SK-N-SH treated with all-trans-retinoic acid at 6 μM for 48 hours (cell line): ENCODE results near the gene SIRT4.

Experiments
- ATAC-seq: fragments of 200-7000 bp; cut with Tn5 transposase; 3 replicates; pipeline ENCODE4 v1.9.1; 2020; ENCODE audit warnings: mild to moderate bottlenecking, moderate library complexity
- ARNTL ChIP-seq: fragments of 450-650 bp; formaldehyde crosslinking; IDR thresholded peaks from 2 replicates; pipeline ENCODE4 v1.5.0; 2020; ENCODE audit warnings: low read depth, mild to moderate bottlenecking, moderate library complexity, borderline replicate concordance
- BACH2 ChIP-seq: fragments of 250-450 bp; sonication (Bioruptor Pico); IDR thresholded peaks from 2 replicates; pipeline ENCODE4 v1.9.0; 2021; ENCODE audit warnings: mild to moderate bottlenecking, borderline replicate concordance
- CREB5 ChIP-seq: fragments of 250-450 bp; sonication (Bioruptor Pico); IDR thresholded peaks from 2 replicates; pipeline ENCODE4 v1.5.1; 2020; ENCODE audit warnings: low read depth, mild to moderate bottlenecking, moderate library complexity
- ESRRG ChIP-seq: fragments of 250-450 bp; sonication (Bioruptor Pico); IDR thresholded peaks from 2 replicates; pipeline ENCODE4 v1.6.1; 2021; ENCODE audit warnings: mild to moderate bottlenecking
- GLIS3 ChIP-seq: fragments of 250-450 bp; sonication (Bioruptor Pico); IDR thresholded peaks from 2 replicates; pipeline ENCODE4 v1.5.0; 2020; ENCODE audit warnings: mild to moderate bottlenecking, moderate library complexity
- ISL1 ChIP-seq: fragments of 250-450 bp; sonication (Bioruptor Pico); IDR thresholded peaks from 2 replicates; pipeline ENCODE4 v2.1.2; 2022; ENCODE audit warnings: mild to moderate bottlenecking, moderate library complexity
- OSR1 ChIP-seq: fragments of 250-450 bp; sonication (Bioruptor Pico); IDR thresholded peaks from 2 replicates; pipeline ENCODE4 v1.8.0; 2022; ENCODE audit warnings: moderate library complexity, mild to moderate bottlenecking, inconsistent platforms
- PATZ1 ChIP-seq: fragments of 250-450 bp; sonication (Bioruptor Pico); IDR thresholded peaks from 2 replicates; pipeline ENCODE4 v1.8.0; 2020; ENCODE audit warnings: mild to moderate bottlenecking, moderate library complexity, borderline replicate concordance
- PPARA ChIP-seq: fragments of 250-450 bp; sonication (Bioruptor Pico); IDR thresholded peaks from 2 replicates; pipeline ENCODE4 v1.5.0; 2020; ENCODE audit warnings: mild to moderate bottlenecking, borderline replicate concordance
- RARB ChIP-seq: fragments of 250-450 bp; sonication (Bioruptor Pico); IDR thresholded peaks from 2 replicates; pipeline ENCODE4 v1.8.0; 2021; ENCODE audit warnings: mild to moderate bottlenecking, moderate library complexity
- SNAI2 ChIP-seq: fragments of 250-450 bp; sonication (Bioruptor Pico); IDR thresholded peaks from 2 replicates; pipeline ENCODE4 v1.5.0; 2020; ENCODE audit warnings: mild to moderate bottlenecking, moderate library complexity
- TCF4 ChIP-seq: fragments of 250-450 bp; sonication (Bioruptor Pico); IDR thresholded peaks from 2 replicates; pipeline ENCODE4 v1.8.0; 2021; ENCODE audit warnings: mild to moderate bottlenecking, moderate library complexity, borderline replicate concordance
- TOX ChIP-seq: fragments of 250-450 bp; sonication (Bioruptor Pico); IDR thresholded peaks from 2 replicates; pipeline ENCODE4 v1.8.0; 2021; ENCODE audit warnings: mild to moderate bottlenecking, moderate library complexity, borderline replicate concordance
- TSHZ2 ChIP-seq: fragments of 250-450 bp; sonication (Bioruptor Pico); IDR thresholded peaks from 2 replicates; pipeline ENCODE4 v1.5.0; 2020; ENCODE audit warnings: mild to moderate bottlenecking, moderate library complexity
- ZC3H10 ChIP-seq: fragments of 250-450 bp; sonication (Bioruptor Pico); IDR thresholded peaks from 2 replicates; pipeline ENCODE4 v1.5.1; 2021; ENCODE audit warnings: mild to moderate bottlenecking, moderate library complexity
- ZFP3 ChIP-seq: fragments of 250-450 bp; sonication (Bioruptor Pico); IDR thresholded peaks from 2 replicates; pipeline ENCODE4 v1.5.0; 2020; ENCODE audit warnings: mild to moderate bottlenecking, moderate library complexity
- ZFP30 ChIP-seq: fragments of 450-650 bp; formaldehyde crosslinking; IDR thresholded peaks from 2 replicates; pipeline ENCODE4 v1.5.0; 2022; ENCODE audit warnings: mild to moderate bottlenecking, moderate library complexity
- ZNF565 ChIP-seq: fragments of 450-650 bp; formaldehyde crosslinking; conservative IDR thresholded peaks from 2 replicates; pipeline ENCODE4 v1.5.0; 2020; ENCODE audit warnings: low read depth, mild to moderate bottlenecking, moderate library complexity
- ZNF70 ChIP-seq: fragments of 450-650 bp; formaldehyde crosslinking; IDR thresholded peaks from 2 replicates; pipeline ENCODE4 v1.5.0; 2020; ENCODE audit warnings: mild to moderate bottlenecking, moderate library complexity
- ZNF8 ChIP-seq: fragments of 450-650 bp; formaldehyde crosslinking; IDR thresholded peaks from 2 replicates; pipeline ENCODE4 v1.5.0; 2020; ENCODE audit warnings: mild to moderate bottlenecking, moderate library complexity

SIRT4 gene

GRCh38 chr12:120328228-120328627 lies 26.1 kb downstream of the SIRT4 start:
- ATAC-seq, result no peak
- TF ChIP-seq ZNF565 (no peak), RARB (no peak), CREB5 (no peak), ZNF70 (CRISPR knock-in tag) (no peak), ZNF8 (no peak), ISL1 (CRISPR knock-in tag) (no peak), ESRRG (CRISPR knock-in tag) (no peak), ZFP30 (no peak), GLIS3 (CRISPR knock-in tag) (no peak), TOX (CRISPR knock-in tag) (no peak), ZFP3 (CRISPR knock-in tag) (no peak), TCF4 (no peak), BACH2 (CRISPR knock-in tag) (no peak), TSHZ2 (CRISPR knock-in tag) (no peak), PATZ1 (CRISPR knock-in tag) (no peak), PPARA (CRISPR knock-in tag) (no peak), OSR1 (CRISPR knock-in tag) (no peak), ZC3H10 (CRISPR knock-in tag) (no peak), ARNTL (CRISPR knock-in tag) (no peak)

DNA sequence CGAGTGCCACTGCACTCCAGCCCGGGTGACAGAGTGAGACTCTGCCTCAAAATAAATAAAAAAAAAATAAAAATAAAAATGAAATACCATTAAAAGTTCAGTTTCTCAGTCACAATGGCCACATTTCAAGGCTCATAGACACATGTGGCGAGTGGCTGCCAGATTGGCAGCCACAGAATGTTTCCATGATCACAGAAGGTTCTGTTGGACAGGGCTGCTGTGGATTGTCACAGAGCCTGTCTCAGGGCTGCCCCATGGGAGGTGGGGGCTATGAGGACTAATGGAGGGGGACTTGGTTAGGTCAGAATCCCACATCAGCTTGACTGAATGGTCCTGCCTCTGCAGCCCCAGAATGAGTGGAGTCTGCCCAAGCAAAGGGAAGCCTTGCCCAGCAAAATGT lies 29.3 kb downstream of the SIRT4 start:
- ATAC-seq, result no peak
- TF ChIP-seq BACH2 (CRISPR knock-in tag) (no peak), ZNF70 (CRISPR knock-in tag) (no peak), ZFP30 (no peak), ZFP3 (CRISPR knock-in tag) (no peak), TOX (CRISPR knock-in tag) (no peak), ZC3H10 (CRISPR knock-in tag) (no peak), ISL1 (CRISPR knock-in tag) (no peak), CREB5 (no peak), ESRRG (CRISPR knock-in tag) (no peak), ARNTL (CRISPR knock-in tag) (no peak), TSHZ2 (CRISPR knock-in tag) (no peak), SNAI2 (CRISPR knock-in tag) (no peak)

DNA sequence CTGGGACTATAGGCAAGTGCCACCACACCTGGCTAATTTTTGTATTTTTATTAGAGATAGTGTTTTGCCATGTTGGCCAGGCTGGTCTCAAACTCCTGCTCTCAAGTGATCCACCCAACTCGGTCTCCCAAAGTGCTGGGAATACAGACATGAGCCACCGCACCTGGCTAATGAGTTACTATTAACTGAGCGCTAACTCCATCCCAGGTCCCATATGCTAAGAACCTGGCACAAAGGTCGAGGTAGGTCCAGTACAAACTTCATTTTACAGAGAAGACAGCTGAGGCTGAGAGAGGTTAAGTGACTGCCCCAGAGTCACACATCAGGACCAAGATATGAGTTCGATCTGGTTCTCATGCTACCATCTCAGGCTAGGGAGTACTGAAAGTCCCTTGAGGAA lies 29.9 kb downstream of the SIRT4 start:
- ATAC-seq, result no peak
- TF ChIP-seq TSHZ2 (CRISPR knock-in tag) (no peak), OSR1 (CRISPR knock-in tag) (no peak), SNAI2 (CRISPR knock-in tag) (no peak), TCF4 (no peak), BACH2 (CRISPR knock-in tag) (no peak)
